Neural progenitor cell (in vitro differentiated cells): ENCODE measurements around the gene YBX1.
"Not testable (repeated sequence)": the region's sequence is repeated elsewhere in the genome, so short reads cannot be mapped to it uniquely, and the experiment has no call there.

Experiments
- EZH2 ChIP-seq: fragments of 200-600 bp; sonication (generic); IDR thresholded peaks from 2 replicates; pipeline ENCODE4 v1.6.1; 2017; ENCODE audit warnings: antibody characterized with exemption, mild to moderate bottlenecking, moderate library complexity
- EZH2phosphoT487 ChIP-seq: fragments of 200-600 bp; sonication (generic); IDR thresholded peaks from 2 replicates; pipeline ENCODE4 v1.6.1; 2017; ENCODE audit warnings: antibody characterized with exemption
- TF ChIP-seq, protein P1 (sequence below): fragments of 200-600 bp; sonication (generic); IDR thresholded peaks from 2 replicates; pipeline ENCODE4 v1.5.1; 2017; ENCODE audit warnings: antibody characterized with exemption, mild to moderate bottlenecking

DNA sequence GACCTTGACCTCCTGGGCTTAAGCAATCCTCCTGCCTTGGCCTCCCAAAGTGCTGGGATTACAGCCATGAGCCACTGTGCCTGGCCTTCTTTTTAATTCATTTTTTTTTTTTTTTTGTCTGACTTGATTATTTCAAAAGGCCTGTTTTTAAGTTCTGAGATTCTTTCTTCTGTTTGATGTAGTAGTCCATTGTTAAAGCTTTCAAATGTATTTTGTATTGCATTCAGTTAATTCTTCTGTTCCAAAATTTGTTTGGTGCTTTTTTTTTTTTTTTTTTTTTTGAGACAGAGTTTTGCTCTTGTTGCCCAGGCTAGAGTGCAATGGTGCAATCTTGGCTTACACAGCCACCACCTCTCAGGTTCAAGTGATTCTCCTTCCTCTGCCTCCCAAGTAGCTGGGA is 32.2 kb downstream of the YBX1 start:
- not testable (repeated sequence) for TF ChIP-seq EZH2, EZH2phosphoT487
- TF ChIP-seq, protein P1, sequence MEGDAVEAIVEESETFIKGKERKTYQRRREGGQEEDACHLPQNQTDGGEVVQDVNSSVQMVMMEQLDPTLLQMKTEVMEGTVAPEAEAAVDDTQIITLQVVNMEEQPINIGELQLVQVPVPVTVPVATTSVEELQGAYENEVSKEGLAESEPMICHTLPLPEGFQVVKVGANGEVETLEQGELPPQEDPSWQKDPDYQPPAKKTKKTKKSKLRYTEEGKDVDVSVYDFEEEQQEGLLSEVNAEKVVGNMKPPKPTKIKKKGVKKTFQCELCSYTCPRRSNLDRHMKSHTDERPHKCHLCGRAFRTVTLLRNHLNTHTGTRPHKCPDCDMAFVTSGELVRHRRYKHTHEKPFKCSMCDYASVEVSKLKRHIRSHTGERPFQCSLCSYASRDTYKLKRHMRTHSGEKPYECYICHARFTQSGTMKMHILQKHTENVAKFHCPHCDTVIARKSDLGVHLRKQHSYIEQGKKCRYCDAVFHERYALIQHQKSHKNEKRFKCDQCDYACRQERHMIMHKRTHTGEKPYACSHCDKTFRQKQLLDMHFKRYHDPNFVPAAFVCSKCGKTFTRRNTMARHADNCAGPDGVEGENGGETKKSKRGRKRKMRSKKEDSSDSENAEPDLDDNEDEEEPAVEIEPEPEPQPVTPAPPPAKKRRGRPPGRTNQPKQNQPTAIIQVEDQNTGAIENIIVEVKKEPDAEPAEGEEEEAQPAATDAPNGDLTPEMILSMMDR = not testable (repeated sequence)
